ENCODE results near the gene LIN7A. TPM values are rescaled to one million over a fixed set of nuclear protein-coding genes. Genes with fewer than 3 reads are reported as not detected.
A peak's percentile ranks its signal among the peaks of the same experiment; 100 is the strongest.

Gene LIN7A
- total and polyA plus RNA-seq, 2 experiments from 2014 or later, result 3.0 to 10.3 TPM

- TF ChIP-seq, protein P1, sequence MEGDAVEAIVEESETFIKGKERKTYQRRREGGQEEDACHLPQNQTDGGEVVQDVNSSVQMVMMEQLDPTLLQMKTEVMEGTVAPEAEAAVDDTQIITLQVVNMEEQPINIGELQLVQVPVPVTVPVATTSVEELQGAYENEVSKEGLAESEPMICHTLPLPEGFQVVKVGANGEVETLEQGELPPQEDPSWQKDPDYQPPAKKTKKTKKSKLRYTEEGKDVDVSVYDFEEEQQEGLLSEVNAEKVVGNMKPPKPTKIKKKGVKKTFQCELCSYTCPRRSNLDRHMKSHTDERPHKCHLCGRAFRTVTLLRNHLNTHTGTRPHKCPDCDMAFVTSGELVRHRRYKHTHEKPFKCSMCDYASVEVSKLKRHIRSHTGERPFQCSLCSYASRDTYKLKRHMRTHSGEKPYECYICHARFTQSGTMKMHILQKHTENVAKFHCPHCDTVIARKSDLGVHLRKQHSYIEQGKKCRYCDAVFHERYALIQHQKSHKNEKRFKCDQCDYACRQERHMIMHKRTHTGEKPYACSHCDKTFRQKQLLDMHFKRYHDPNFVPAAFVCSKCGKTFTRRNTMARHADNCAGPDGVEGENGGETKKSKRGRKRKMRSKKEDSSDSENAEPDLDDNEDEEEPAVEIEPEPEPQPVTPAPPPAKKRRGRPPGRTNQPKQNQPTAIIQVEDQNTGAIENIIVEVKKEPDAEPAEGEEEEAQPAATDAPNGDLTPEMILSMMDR (IDR thresholded peaks at IDR 0.05; ENCODE audit: low read depth, low read length), result no peak
- Histone ChIP-seq H3K4me3 (no peak overlapping the region), H3K27me3 (peaks cover 10% of the 10 kb centered on the region), H3K4me1 (ENCODE audit: low read depth) (no peaks in the 10 kb centered on the region), H3K9me3 (ENCODE audit: low read depth) (no peaks in the 10 kb centered on the region), H3K36me3 (no peaks in the 10 kb centered on the region), H3K27ac (no peak overlapping the region)
- no peak for DNase-seq (ENCODE audit: low read depth in 1 of 2, low spot score in 1 of 2)
These were observed 663 bp upstream of the LIN7A start for GRCh38 chr12:80938397-80938796.

DNA sequence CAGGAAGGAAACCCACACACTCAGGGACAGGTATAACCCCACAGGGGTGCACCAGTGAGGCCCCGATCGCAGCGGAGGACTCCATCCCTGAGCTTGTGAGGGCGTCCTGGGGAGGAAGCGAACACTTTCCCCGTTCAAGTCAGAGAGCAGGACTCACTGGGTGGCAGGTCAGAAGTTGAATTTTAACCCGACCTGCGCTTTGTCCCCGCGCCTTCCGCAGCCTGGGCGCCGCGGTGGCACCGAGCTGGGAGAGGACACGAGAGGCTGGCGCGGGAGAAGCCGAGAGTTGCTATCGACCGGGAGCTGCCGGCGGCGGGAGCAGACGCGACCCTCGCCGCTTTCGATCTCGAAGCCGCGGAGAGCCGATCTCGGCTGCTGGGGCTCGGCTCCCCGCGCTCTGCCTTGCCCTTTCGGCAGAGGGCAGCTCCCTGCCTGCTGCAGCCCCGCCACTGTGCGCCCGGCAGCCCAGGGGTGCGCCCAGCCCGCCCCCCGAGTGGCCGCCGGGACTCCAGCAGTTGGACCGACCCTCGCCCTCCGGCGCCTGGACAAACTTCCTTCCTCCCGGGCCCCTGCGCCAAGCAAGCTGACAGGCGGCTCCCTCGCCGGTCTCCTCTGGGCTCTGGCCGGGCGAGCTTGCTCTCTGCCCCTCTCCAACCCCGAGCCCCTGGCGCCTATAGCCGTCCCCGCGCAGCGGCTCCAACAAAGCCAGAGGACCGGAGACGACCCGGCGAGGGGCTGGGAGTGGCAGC lies 918 bp downstream of the LIN7A start:
- peaks cover 10% of the 10 kb centered on the region for H3K27me3 ChIP-seq
- no peaks in the 10 kb centered on the region for H3K4me1 ChIP-seq (ENCODE audit: low read depth)
- DNase-seq (ENCODE audit: low read depth in 1 of 2, low spot score in 1 of 2), result peak; percentile 51 to 75
- peak overlapping the region; percentile 77 for H3K4me3 ChIP-seq
- H3K27ac ChIP-seq, result no peak overlapping the region
- H3K36me3 ChIP-seq, result no peaks in the 10 kb centered on the region
- TF ChIP-seq, protein P1 (IDR thresholded peaks at IDR 0.05; ENCODE audit: low read depth, low read length), result no peak
- H3K9me3 ChIP-seq (ENCODE audit: low read depth), result no peaks in the 10 kb centered on the region

- TF ChIP-seq, protein P1 (IDR thresholded peaks at IDR 0.05; ENCODE audit: low read depth, low read length), result no peak
- Histone ChIP-seq H3K9me3 (ENCODE audit: low read depth) (no peaks in the 10 kb centered on the region), H3K4me3 (peak overlapping the region; percentile 77), H3K4me1 (ENCODE audit: low read depth) (no peaks in the 10 kb centered on the region), H3K36me3 (no peaks in the 10 kb centered on the region), H3K27me3 (peaks cover 10% of the 10 kb centered on the region), H3K27ac (no peak overlapping the region)
- peak in 1 of 2 donors; percentile 68 for DNase-seq (ENCODE audit: low read depth in 1 of 2, low spot score in 1 of 2)
These were observed 1.4 kb downstream of the LIN7A start for GRCh38 chr12:80936353-80936641.

- H3K4me3 ChIP-seq, result no peak overlapping the region
- H3K4me1 ChIP-seq (ENCODE audit: low read depth), result no peaks in the 10 kb centered on the region
These were observed 2.6 kb downstream of the LIN7A start for GRCh38 chr12:80935111-80935510.

GRCh38 chr12:80925983-80926382 lies 11.8 kb downstream of the LIN7A start:
- Histone ChIP-seq H3K27me3 (no peaks in the 10 kb centered on the region), H3K4me3 (no peak overlapping the region), H3K9me3 (ENCODE audit: low read depth) (no peaks in the 10 kb centered on the region), H3K4me1 (ENCODE audit: low read depth) (no peaks in the 10 kb centered on the region), H3K36me3 (no peaks in the 10 kb centered on the region), H3K27ac (no peak overlapping the region)
- DNase-seq (ENCODE audit: low read depth in 1 of 2, low spot score in 1 of 2), result no peak
- TF ChIP-seq, protein P1 (IDR thresholded peaks at IDR 0.05; ENCODE audit: low read depth, low read length), result no peak

More at GRCh38 chr12:80935111-80935510, 2.6 kb downstream of the LIN7A start:
- TF ChIP-seq, protein P1 (IDR thresholded peaks at IDR 0.05; ENCODE audit: low read depth, low read length), result no peak
- Histone ChIP-seq H3K36me3 (no peaks in the 10 kb centered on the region), H3K27me3 (peaks cover 10% of the 10 kb centered on the region), H3K27ac (no peak overlapping the region), H3K9me3 (ENCODE audit: low read depth) (no peaks in the 10 kb centered on the region)
- DNase-seq (ENCODE audit: low read depth in 1 of 2, low spot score in 1 of 2), result no peak

Data from cardiac muscle cell (in vitro differentiated cells and primary cell).